GM18909 (cell line): ENCODE measurements around the gene ZNF644.
A peak's percentile ranks its signal among the peaks of the same experiment; 100 is the strongest.

Experiments used
- ATAC-seq: cut with Tn5 transposase; IDR thresholded peaks from one replicate; pipeline ENCODE4 v1.9.1; 2021; ENCODE audit warnings: mild to moderate bottlenecking; ENCODE audit not compliant: unreplicated experiment, poor library complexity

Gene ZNF644

DNA sequence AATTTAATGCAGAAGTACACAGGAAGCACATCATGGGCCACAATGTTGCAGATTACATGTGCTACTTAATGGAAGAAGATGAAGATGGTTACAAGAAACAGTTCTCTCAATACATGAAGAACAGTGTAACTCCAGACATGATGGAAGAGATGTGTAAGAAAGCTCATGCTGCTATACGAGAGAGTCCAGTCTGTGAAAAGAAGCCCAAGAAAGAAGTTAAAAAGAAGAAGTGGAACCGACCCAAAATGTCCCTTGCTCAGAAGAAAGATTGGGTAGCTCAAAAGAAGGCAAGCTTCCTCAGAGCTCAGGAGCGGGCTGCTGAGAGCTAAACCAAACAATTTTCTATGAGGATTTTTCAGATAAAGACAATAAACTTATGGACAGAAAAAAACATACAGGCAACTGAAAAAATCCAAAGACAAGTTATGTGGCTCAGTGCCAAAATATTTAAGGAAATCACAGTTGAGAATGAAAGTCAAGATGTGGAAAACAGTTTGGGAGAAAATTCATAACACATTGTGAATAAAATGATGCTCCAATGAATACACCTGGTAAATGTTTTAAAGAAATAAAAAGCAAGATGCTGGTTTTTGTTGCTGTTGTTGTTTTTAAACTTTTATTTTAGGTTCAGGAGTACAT, 2.8 kb upstream of the ZNF644 start:
- ATAC-seq = no peak

DNA sequence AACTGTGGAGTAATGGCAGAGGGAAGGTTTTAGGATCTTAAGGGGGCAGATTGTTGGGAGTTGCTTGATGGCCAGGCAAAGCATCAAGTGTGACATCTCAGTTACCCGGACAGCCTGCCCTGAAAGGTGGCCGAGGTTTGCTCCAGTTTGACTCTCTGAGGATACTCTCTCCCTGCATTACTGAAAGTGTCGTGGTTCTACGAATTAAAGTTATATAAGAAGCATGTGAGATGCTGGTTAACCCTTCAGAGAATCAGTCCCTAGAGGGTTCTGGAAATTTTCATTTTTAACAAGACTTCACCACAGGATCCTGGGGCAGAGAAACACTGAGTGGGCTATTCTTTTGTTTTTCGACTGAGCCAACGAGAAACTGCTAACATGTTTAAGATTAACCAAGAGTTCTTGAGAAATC, 689 bp upstream of the ZNF644 start:
- ATAC-seq = peak; percentile 9

DNA sequence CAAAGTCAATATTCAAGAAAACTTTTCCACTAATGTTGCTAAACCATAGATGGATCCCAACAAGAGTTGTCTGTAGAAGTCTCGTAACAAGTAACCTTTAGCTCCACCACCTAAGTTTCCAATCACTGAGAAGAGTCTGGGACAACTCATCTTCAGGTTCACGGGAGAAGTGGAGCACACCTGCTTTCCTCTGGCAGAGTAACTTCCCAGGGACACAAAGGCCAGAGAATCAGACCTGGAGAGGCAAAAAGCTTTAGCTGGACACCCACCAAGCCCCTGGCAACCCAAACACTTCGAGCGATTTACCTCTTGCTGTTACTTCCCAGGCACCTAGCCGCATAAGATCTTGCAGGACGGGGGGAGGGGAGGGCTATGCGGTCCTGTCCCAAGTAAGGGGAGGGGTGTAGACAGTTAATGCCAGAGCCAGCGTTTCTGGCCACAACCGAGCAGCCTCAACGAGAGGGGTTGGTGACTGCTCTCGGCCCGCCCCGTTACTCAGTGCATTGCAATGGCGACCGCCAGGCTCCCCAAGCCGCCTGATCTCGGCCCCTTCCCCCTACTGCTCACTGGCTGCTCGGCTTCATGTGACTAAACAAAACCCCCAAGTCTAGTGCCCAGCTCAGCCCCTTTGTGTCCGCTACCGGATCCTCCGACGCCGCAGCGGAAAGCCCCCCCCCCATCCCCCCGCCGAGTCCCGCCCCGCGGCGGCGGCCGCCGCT, 709 bp downstream of the ZNF644 start:
- ATAC-seq = peak; percentile 43

GRCh38 chr1:91020486-91020885, 1.3 kb downstream of the ZNF644 start:
- ATAC-seq = no peak

DNA sequence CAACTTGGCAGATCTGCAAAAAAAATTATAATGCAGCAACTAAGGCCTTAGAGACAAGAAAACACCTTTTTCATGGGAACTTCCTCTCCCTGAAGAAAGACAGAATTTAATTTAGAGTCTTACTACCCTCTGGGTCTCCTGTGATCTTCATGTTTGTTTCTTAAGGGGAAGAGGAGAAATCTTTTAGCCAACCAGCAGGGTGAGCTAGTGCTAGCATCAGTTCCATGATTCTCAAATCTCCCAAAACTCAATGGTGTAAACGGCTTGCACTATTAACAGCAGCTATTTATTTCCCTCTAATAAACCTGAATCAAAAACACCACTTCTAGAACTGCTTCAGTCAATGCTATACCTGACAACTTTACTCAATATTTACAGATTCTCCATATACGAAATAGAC, 3.8 kb downstream of the ZNF644 start:
- ATAC-seq = no peak

DNA sequence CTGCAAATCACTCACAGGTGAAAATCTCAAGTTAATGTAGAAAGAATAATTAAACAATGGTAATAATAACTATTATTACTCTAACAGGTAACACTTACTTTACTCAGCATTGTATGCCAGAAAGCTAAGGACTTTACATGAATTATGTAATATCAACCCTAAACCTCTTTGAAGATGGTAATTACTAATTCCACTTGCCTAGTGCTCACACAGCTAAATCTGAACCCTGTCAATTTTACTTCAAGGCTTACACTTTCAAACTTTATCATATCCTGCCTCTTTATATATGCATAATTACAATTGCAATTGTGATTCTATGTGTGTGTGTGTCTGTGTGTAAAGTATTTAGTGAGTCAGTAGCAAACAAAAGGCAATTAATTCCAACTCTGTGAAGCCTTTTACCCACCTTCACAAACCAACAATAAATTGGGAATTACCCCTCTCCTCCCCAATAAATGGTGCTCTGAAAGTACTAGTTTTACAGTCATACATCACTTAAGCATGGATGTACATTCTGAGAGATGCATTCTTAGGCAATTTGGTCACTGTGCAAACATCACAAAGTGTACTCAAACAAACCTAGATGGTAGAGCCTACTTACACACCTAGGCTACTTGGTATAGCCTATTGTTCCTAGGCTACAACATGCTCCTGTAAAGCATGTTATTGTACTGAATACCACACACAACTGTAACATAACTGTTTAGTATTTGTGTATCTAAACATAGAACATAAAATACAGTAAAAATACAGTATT, 5.9 kb downstream of the ZNF644 start:
- ATAC-seq = no peak

DNA sequence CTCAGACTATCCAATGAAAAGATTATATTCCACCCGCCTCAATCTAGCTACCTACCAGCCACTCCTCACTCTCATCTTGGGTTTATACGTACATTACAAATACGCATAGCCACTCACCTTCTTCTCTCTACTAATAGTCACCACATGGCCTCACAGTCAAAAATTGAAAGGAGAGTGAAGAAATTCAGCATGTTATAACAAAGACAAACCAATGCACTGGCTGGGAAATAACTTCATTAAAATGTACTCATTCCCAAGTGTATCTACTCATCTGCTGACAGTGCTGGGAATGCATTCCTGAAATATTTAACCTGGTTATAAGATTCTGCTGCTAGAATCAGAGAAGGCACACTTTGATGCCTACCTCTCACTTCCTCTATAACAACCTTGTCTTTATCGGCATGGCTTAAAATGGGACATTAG, 6.5 kb downstream of the ZNF644 start:
- no peak for ATAC-seq

DNA sequence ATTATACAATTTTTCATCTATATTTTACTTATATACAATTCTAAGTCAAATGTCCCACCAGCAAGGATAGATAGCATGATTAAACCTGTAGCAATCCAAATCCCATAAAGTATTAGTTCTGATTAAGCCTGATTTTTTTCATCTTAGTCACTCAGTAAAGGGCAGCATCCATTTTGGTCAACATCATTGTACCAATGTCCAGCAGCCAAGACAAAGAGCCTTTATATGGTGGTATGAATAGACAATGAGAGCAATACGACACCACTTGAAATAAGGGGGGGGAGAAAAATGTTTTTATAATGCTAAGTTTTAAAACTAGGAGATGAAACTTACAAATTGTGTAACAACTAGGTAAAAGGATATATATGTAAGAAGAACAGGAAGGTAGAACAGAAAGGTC, 7.4 kb downstream of the ZNF644 start:
- no peak for ATAC-seq

DNA sequence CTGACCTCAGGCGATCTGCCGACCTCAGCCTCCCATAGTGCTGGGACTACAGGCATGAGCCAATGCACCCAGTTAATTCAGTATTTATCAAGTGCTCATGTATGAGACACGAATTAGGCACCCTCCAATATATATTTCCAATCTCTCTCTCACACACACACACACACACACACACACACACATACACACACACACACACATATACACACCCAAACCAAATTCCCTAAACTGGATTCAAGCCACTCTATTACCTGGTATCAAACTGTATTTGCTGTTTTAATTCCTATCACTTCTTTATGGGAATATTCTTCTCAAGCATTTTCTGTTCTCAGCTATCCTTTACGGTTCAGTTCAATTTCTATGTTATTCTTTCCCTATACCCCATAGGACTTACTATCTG, 8.5 kb downstream of the ZNF644 start:
- no peak for ATAC-seq

- ATAC-seq = no peak
Measured at GRCh38 chr1:91012196-91012595, 9.6 kb downstream of the ZNF644 start.

- ATAC-seq = no peak
Measured at GRCh38 chr1:91011726-91012125, 10.1 kb downstream of the ZNF644 start.

DNA sequence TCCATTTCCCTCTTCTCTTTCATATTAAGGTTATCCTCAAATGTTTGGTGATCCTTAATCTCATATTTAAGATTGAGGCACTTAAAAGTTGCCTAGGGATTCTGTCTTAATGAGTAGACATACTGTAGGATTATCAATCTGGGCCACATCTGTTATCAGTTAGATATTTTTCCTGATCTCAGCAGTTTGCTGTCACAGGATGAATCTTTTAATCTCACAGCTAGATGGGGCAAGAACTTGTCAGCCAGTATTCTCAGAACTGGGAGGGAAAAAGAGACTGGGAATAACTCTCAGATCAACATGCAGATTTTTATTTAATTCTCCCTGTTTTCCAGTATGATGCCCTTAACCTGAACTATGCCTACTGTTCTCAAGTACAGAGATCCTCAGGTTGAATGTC, 14.0 kb downstream of the ZNF644 start:
- ATAC-seq = no peak

- no peak for ATAC-seq
Measured at GRCh38 chr1:91007092-91007491, 14.7 kb downstream of the ZNF644 start.

GRCh38 chr1:91006113-91006908, 15.5 kb downstream of the ZNF644 start:
- ATAC-seq = no peak

DNA sequence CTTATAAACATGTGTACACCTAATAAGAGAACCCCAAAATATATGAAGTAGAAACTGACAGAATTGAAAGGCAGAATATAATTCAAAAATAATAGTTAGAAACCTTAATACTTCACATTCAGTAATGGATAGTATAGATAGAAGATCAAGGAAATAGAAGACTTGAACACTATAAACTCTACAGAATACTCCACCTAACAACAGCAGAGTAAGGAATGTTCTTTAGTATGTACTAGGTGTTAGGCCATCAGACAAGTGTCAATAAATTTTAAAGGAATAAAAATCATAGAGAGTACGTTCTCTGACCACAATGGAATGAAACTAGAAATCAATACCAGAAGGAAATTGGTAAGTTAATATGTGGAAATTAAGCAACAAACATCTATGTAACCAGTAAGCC, 16.6 kb downstream of the ZNF644 start:
- no peak for ATAC-seq

- no peak for ATAC-seq
Measured at GRCh38 chr1:91004145-91004544, 17.7 kb downstream of the ZNF644 start.

GRCh38 chr1:90996742-90997413, 25.0 kb downstream of the ZNF644 start:
- no peak for ATAC-seq

DNA sequence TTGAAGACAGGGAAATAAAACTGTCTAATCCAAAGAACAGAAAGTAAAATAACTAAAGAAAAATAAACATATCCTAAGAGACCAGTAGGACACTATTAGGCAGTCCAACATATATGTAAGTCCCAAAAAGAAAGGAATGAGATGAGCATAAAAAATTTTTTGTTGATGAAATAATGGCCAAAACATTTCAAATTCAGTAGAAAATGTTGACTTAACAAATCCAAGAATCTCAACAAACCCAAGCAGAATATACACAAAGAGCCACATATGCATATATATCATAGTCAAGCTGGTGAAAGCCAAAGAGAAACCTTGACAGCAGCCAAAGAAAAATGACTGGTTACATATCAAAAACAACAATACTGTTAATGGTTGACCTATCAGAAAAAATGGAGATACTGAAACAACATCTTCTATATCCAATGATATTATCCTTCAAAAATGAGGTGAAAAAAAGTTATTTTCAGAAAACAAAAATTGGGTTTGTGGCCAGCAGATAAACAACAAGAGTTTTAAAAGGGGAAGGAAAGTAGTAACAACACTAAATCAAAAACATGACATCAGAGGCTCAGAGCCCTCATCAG, 26.4 kb downstream of the ZNF644 start:
- no peak for ATAC-seq

GRCh38 chr1:90994461-90994860, 27.4 kb downstream of the ZNF644 start:
- ATAC-seq = no peak

DNA sequence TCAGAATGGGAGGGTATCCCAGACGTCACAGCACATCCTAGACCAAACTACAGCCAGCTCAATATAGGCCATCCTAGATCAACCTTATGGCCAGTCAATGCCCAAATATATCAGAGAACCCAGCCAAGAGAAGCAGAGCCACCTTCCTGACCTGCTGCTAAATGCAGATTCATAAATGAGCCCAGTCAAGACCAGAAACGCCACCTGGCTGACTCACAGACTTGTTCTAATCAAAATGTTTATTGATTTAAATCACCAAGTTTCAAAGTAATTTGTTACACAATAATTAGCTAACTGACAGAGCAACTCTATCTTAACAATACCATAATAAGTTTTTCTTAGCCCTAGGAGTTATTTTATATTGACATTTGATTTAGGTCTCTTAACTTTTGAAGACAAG, 28.6 kb downstream of the ZNF644 start:
- ATAC-seq = no peak
